Small intestine (tissue), 7 donors: ENCODE results near the gene TOR1AIP2. TPM values are rescaled to one million over a fixed set of nuclear protein-coding genes. Genes with fewer than 3 reads are reported as not detected.

Experiments used
- DNase-seq, 2 donors: peaks; one replicate each; pipeline versions ENCODE4 v3.0.0 to v3.0.0-alpha.2; 2013
- FAIRE-seq: peaks from 2 replicates; lab custom pipeline; 2012; peaks lifted over from hg19 to GRCh38; lab: Jason Lieb, UNC
- H3K27ac ChIP-seq, 3 donors: one replicate each; pipeline ENCODE4 v1.5.1; 2013; ENCODE audit warnings: low read length in 2 of 3, mild to moderate bottlenecking in 2 of 3, control low read depth in 1 of 3, inconsistent platforms in 1 of 3, low read depth in 1 of 3, moderate library complexity in 1 of 3
- H3K27me3 ChIP-seq, 3 donors: one replicate each; pipeline ENCODE4 v1.6.1; 2013; ENCODE audit warnings: low read length in 3 of 3, inconsistent platforms in 1 of 3; ENCODE audit not compliant: control insufficient read depth in 3 of 3, insufficient read depth in 3 of 3
- H3K36me3 ChIP-seq, 3 donors: one replicate each; pipeline ENCODE4 v1.6.1; 2013; ENCODE audit warnings: low read length in 3 of 3, inconsistent platforms in 1 of 3, low read depth in 1 of 3, mild to moderate bottlenecking in 1 of 3, moderate library complexity in 1 of 3; ENCODE audit not compliant: control insufficient read depth in 3 of 3, insufficient read depth in 2 of 3
- H3K4me1 ChIP-seq, 3 donors: one replicate each; pipeline ENCODE4 v1.6.1; 2013; ENCODE audit warnings: low read length in 2 of 3, inconsistent platforms in 1 of 3, low read depth in 1 of 3, mild to moderate bottlenecking in 1 of 3, moderate library complexity in 1 of 3; ENCODE audit not compliant: control insufficient read depth in 3 of 3, insufficient read depth in 2 of 3
- H3K4me3 ChIP-seq, 3 donors: one replicate each; pipeline ENCODE4 v1.5.1; 2013; ENCODE audit warnings: low read length in 3 of 3, control low read depth in 1 of 3, inconsistent platforms in 1 of 3, low read depth in 1 of 3, mild to moderate bottlenecking in 1 of 3, moderate library complexity in 1 of 3
- H3K9me3 ChIP-seq, 2 donors: one replicate each; pipeline ENCODE4 v1.6.1; 2013; ENCODE audit warnings: low read depth in 1 of 2, low read length in 1 of 2; ENCODE audit not compliant: control insufficient read depth in 2 of 2, insufficient read depth in 1 of 2
- WGBS, 3 donors: extraction: QIAGEN DNeasy Blood & Tissue Kit; methylation state at CpG; one replicate each; pipeline ENCODE4 v1.1.7; 2013; 5-methylcytosine and 5-hydroxymethylcytosine counted together
- polyA plus RNA-seq, 4 donors: library from polyadenylated mRNA; stranded (reverse) in 3 of 4; unstranded in 1 of 4; fragments of 200-250 nt in 3 of 4; fragments of 120-200 nt in 1 of 4; gene quantifications; one replicate each; pipeline versions ENCODE4 v1.2.1 to v1.2.3, GENCODE V29; 2013
- donor health status: healthy with polysubstance abuse.
- donor health status: control.
- donor health status: control.
- donor health status: Bipolar disorder and iron deficiency.
- donor health status: healthy.

Gene TOR1AIP2
- polyA plus RNA-seq, 4 donors, result 13.3 to 73.5 (median 20.9) TPM

GRCh38 chr1:179794146-179794545 lies 83.5 kb downstream of the TOR1AIP2 start:
- peak overlapping the region in 1 of 3 donors; percentile 43 for H3K27ac ChIP-seq
- H3K27me3 ChIP-seq, result no peaks in the 10 kb centered on the region
- FAIRE-seq, result no peak
- WGBS, 3 donors, result 41 to 83% (median 68%) methylated on average over 1 of the region's 1 CpG
- H3K4me3 ChIP-seq, result no peak overlapping the region
- no peaks in the 10 kb centered on the region for H3K36me3 ChIP-seq
- H3K9me3 ChIP-seq, result no peaks in the 10 kb centered on the region
- H3K4me1 ChIP-seq, result peaks cover 0 to 28% (median 1%) of the 10 kb centered on the region in 3 donors
- no peak for DNase-seq

GRCh38 chr1:179793281-179793680 lies 84.3 kb downstream of the TOR1AIP2 start:
- Histone ChIP-seq H3K4me1 (peaks cover 0 to 31% (median 4%) of the 10 kb centered on the region in 3 donors), H3K36me3 (no peaks in the 10 kb centered on the region), H3K27ac (no peak overlapping the region), H3K9me3 (no peaks in the 10 kb centered on the region), H3K4me3 (no peak overlapping the region), H3K27me3 (no peaks in the 10 kb centered on the region)
- DNase-seq (no peak), FAIRE-seq (no peak)
- WGBS, 3 donors, result 89 to 97% (median 96%) methylated on average over 4 of the region's 4 CpGs

Other genes with a start within 250 kb of the TOR1AIP2 start
- 1 to 10 TPM in 1 of 4 donors, under 1 TPM in 2, not detected in 1; 0.27 to 1.6 (median 0.53) TPM for gene FAM163A, start 134.5 kb downstream of the TOR1AIP2 start, polyA plus RNA-seq
- 10 to 100 TPM in 2 of 4 donors, 1 to 10 TPM in 2; 5.8 to 24.6 (median 11.5) TPM for gene TOR1AIP1, start 4.5 kb upstream of the TOR1AIP2 start, polyA plus RNA-seq
- 10 to 100 TPM in 2 of 4 donors, 1 to 10 TPM in 2; 5.9 to 53.2 (median 9.2) TPM for gene CEP350, start 77.0 kb upstream of the TOR1AIP2 start, polyA plus RNA-seq